ENCODE results near the gene PTPRM.

The PTPRM gene

GRCh38 chr18:8368512-8369217 lies 801.5 kb downstream of the PTPRM start:
- no peak overlapping the region for H3K4me3 ChIP-seq (ENCODE audit: low read length, poor library complexity, severe bottlenecking)
- no peaks in the 10 kb centered on the region for H3K27me3 ChIP-seq (ENCODE audit: insufficient read depth, low read length, poor library complexity, severe bottlenecking)
- H4K20me1 ChIP-seq (ENCODE audit: insufficient read depth, low read length, poor library complexity, severe bottlenecking) = no peaks in the 10 kb centered on the region

GRCh38 chr18:8373486-8373885 lies 806.4 kb downstream of the PTPRM start:
- H3K4me2 ChIP-seq (ENCODE audit: low read depth, low read length, poor library complexity, severe bottlenecking) = no peak overlapping the region
- TF ChIP-seq EZH2phosphoT487 (IDR thresholded peaks at IDR 0.05; ENCODE audit: borderline replicate concordance) = no peak
- TF ChIP-seq CTCF (conservative IDR thresholded peaks at IDR 0.05; ENCODE audit: low read length) = no peak
- no peaks in the 10 kb centered on the region for H4K20me1 ChIP-seq (ENCODE audit: insufficient read depth, low read length, poor library complexity, severe bottlenecking)
- H3K27me3 ChIP-seq (ENCODE audit: insufficient read depth, low read length, poor library complexity, severe bottlenecking) = no peaks in the 10 kb centered on the region
- H3K36me3 ChIP-seq (ENCODE audit: insufficient read depth, low read length) = no peaks in the 10 kb centered on the region
- H3K4me1 ChIP-seq (ENCODE audit: insufficient read depth, low read length, poor library complexity, severe bottlenecking) = no peaks in the 10 kb centered on the region
- H2AFZ ChIP-seq (ENCODE audit: low read length) = no peak overlapping the region
- H3F3A ChIP-seq (ENCODE audit: low read depth) = no peaks in the 10 kb centered on the region
- no peaks in the 10 kb centered on the region for H3K9me2 ChIP-seq (replicated peaks; ENCODE audit: low read depth, low read length)
- H3K9ac ChIP-seq (ENCODE audit: low read depth, low read length, poor library complexity, severe bottlenecking) = no peak overlapping the region
- no peaks in the 10 kb centered on the region for H3K9me3 ChIP-seq (ENCODE audit: insufficient read depth, low read depth, low read length)
- no peak overlapping the region for H3K4me3 ChIP-seq (ENCODE audit: low read length, poor library complexity, severe bottlenecking)
- H3K79me2 ChIP-seq (ENCODE audit: insufficient read depth, low read length) = no peaks in the 10 kb centered on the region

More at GRCh38 chr18:8368512-8369217, 801.5 kb downstream of the PTPRM start:
- no peak overlapping the region for H2AFZ ChIP-seq (ENCODE audit: low read length)
- no peaks in the 10 kb centered on the region for H3K9me3 ChIP-seq (ENCODE audit: insufficient read depth, low read depth, low read length)
- no peaks in the 10 kb centered on the region for H3K79me2 ChIP-seq (ENCODE audit: insufficient read depth, low read length)
- TF ChIP-seq CTCF (conservative IDR thresholded peaks at IDR 0.05; ENCODE audit: low read length) (no peak), EZH2phosphoT487 (IDR thresholded peaks at IDR 0.05; ENCODE audit: borderline replicate concordance) (no peak)
- H3K9me2 ChIP-seq (replicated peaks; ENCODE audit: low read depth, low read length) = no peaks in the 10 kb centered on the region
- no peak overlapping the region for H3K4me2 ChIP-seq (ENCODE audit: low read depth, low read length, poor library complexity, severe bottlenecking)
- no peaks in the 10 kb centered on the region for H3K4me1 ChIP-seq (ENCODE audit: insufficient read depth, low read length, poor library complexity, severe bottlenecking)
- no peak overlapping the region for H3K9ac ChIP-seq (ENCODE audit: low read depth, low read length, poor library complexity, severe bottlenecking)
- H3K36me3 ChIP-seq (ENCODE audit: insufficient read depth, low read length) = no peaks in the 10 kb centered on the region
- no peaks in the 10 kb centered on the region for H3F3A ChIP-seq (ENCODE audit: low read depth)

- Histone ChIP-seq H3K9ac (ENCODE audit: low read depth, low read length, poor library complexity, severe bottlenecking) (no peak overlapping the region), H3K9me3 (ENCODE audit: insufficient read depth, low read depth, low read length) (no peaks in the 10 kb centered on the region; the same call in 1 of the 2 replicates), H2AFZ (ENCODE audit: low read length) (no peak overlapping the region), H3K9me2 (replicated peaks; ENCODE audit: low read depth, low read length) (no peaks in the 10 kb centered on the region), H3K4me3 (ENCODE audit: low read length, poor library complexity, severe bottlenecking) (no peak overlapping the region), H3K27me3 (ENCODE audit: insufficient read depth, low read length, poor library complexity, severe bottlenecking) (no peaks in the 10 kb centered on the region), H3K4me1 (ENCODE audit: insufficient read depth, low read length, poor library complexity, severe bottlenecking) (no peaks in the 10 kb centered on the region), H3K79me2 (ENCODE audit: insufficient read depth, low read length) (no peaks in the 10 kb centered on the region), H3K4me2 (ENCODE audit: low read depth, low read length, poor library complexity, severe bottlenecking) (no peak overlapping the region), H4K20me1 (ENCODE audit: insufficient read depth, low read length, poor library complexity, severe bottlenecking) (no peaks in the 10 kb centered on the region), H3F3A (ENCODE audit: low read depth) (no peaks in the 10 kb centered on the region), H3K36me3 (ENCODE audit: insufficient read depth, low read length) (no peaks in the 10 kb centered on the region)
- no peak for TF ChIP-seq EZH2phosphoT487 (IDR thresholded peaks at IDR 0.05; ENCODE audit: borderline replicate concordance)
These were observed 807.6 kb downstream of the PTPRM start for GRCh38 chr18:8374676-8375075.

- H3K9me2 ChIP-seq (replicated peaks; ENCODE audit: low read depth, low read length) = no peaks in the 10 kb centered on the region
- no peaks in the 10 kb centered on the region for H3K27me3 ChIP-seq (ENCODE audit: insufficient read depth, low read length, poor library complexity, severe bottlenecking)
- no peak overlapping the region for H2AFZ ChIP-seq (ENCODE audit: low read length)
- no peak overlapping the region for H3K4me2 ChIP-seq (ENCODE audit: low read depth, low read length, poor library complexity, severe bottlenecking)
- H3K9me3 ChIP-seq (ENCODE audit: insufficient read depth, low read depth, low read length) = no peaks in the 10 kb centered on the region; the same call in 1 of the 2 replicates
- TF ChIP-seq EZH2phosphoT487 (IDR thresholded peaks at IDR 0.05; ENCODE audit: borderline replicate concordance) (no peak), CTCF (conservative IDR thresholded peaks at IDR 0.05; ENCODE audit: low read length) (no peak)
- no peaks in the 10 kb centered on the region for H3F3A ChIP-seq (ENCODE audit: low read depth)
- H3K9ac ChIP-seq (ENCODE audit: low read depth, low read length, poor library complexity, severe bottlenecking) = no peak overlapping the region
- no peaks in the 10 kb centered on the region for H3K4me1 ChIP-seq (ENCODE audit: insufficient read depth, low read length, poor library complexity, severe bottlenecking)
- no peaks in the 10 kb centered on the region for H4K20me1 ChIP-seq (ENCODE audit: insufficient read depth, low read length, poor library complexity, severe bottlenecking)
- H3K4me3 ChIP-seq (ENCODE audit: low read length, poor library complexity, severe bottlenecking) = no peak overlapping the region
- H3K36me3 ChIP-seq (ENCODE audit: insufficient read depth, low read length) = no peaks in the 10 kb centered on the region
- no peaks in the 10 kb centered on the region for H3K79me2 ChIP-seq (ENCODE audit: insufficient read depth, low read length)
These were observed 808.1 kb downstream of the PTPRM start for GRCh38 chr18:8375249-8375648.

Data from Loucy (cell line).